Kidney (tissue), 14 donors: ENCODE results near the gene DCHS2. TPM values are rescaled to one million over a fixed set of nuclear protein-coding genes. Genes with fewer than 3 reads are reported as not detected.
A peak's percentile ranks its signal among the peaks of the same experiment; 100 is the strongest.

Experiments
- DNase-seq, 5 donors: peaks; one replicate each; pipeline ENCODE4 v3.0.0-alpha.2; 2013 to 2020
- FAIRE-seq: peaks from 2 replicates; lab custom pipeline; 2012; peaks lifted over from hg19 to GRCh38; lab: Jason Lieb, UNC
- H3K27ac ChIP-seq, 2 donors: one replicate each; pipeline ENCODE4 v1.7.0; 2013; ENCODE audit warnings: low read depth in 2 of 2, low read length in 2 of 2, inconsistent platforms in 1 of 2
- H3K27me3 ChIP-seq: one replicate; pipeline ENCODE4 v1.7.1; 2013; ENCODE audit warnings: low read length, inconsistent platforms; ENCODE audit not compliant: control insufficient read depth, insufficient read depth
- H3K36me3 ChIP-seq, 3 donors: one replicate each; pipeline versions ENCODE4 v1.7.0 to v1.7.1; 2013; ENCODE audit warnings: low read length in 3 of 3, control low read depth in 1 of 3, inconsistent platforms in 1 of 3; ENCODE audit not compliant: insufficient read depth in 3 of 3, control insufficient read depth in 2 of 3
- H3K4me1 ChIP-seq, 3 donors: one replicate each; pipeline versions ENCODE4 v1.7.0 to v1.7.1; 2013; ENCODE audit warnings: low read length in 3 of 3, inconsistent platforms in 1 of 3, low read depth in 1 of 3; ENCODE audit not compliant: control insufficient read depth in 2 of 3, insufficient read depth in 2 of 3
- H3K4me3 ChIP-seq, 3 donors: one replicate each; pipeline versions ENCODE4 v1.7.0 to v1.8.1; 2013; ENCODE audit warnings: low read length in 3 of 3, control low read depth in 1 of 3, inconsistent platforms in 1 of 3
- H3K9ac ChIP-seq, 3 donors: one replicate each; pipeline versions ENCODE4 v1.7.0 to v1.7.1; 2013; ENCODE audit warnings: low read length in 3 of 3, control low read depth in 1 of 3, inconsistent platforms in 1 of 3
- H3K9me3 ChIP-seq, 3 donors: one replicate each; pipeline versions ENCODE4 v1.7.0 to v1.7.1; 2013; ENCODE audit warnings: low read length in 3 of 3, control low read depth in 1 of 3, inconsistent platforms in 1 of 3; ENCODE audit not compliant: control insufficient read depth in 2 of 3, insufficient read depth in 1 of 3
- intact Hi-C: fragments of 100-400 bp; cut with DNase I; formaldehyde crosslinking; loops from one replicate; pipeline ENCODE4 v1.11.1; 2022
- polyA plus RNA-seq: library from polyadenylated mRNA; stranded (reverse); fragments of 350-450 nt; fragmentation: Illumina TruSeq; extraction: RNeasy Lipid Tissue Mini Kit (QIAGEN cat#74804); gene quantifications from one replicate; pipeline ENCODE4 v1.2.3, GENCODE V29; 2014; ENCODE audit warnings: low read depth, low replicate concordance; ENCODE audit not compliant: insufficient read depth
- total RNA-seq: library from RNA; stranded (reverse); fragmentation: NEBNext Ultra II Directional; extraction: Animal tissue kit (Norgen Biotek cat#: 25700); gene quantifications from one replicate; pipeline ENCODE4 v1.2.1, GENCODE V29; 2021
- TF ChIP-seq, protein P1 (sequence below): IDR thresholded peaks from 3 replicates; pipeline ENCODE4 v1.5.1; 2012; ENCODE audit warnings: mild to moderate bottlenecking, moderate library complexity, borderline replicate concordance; ENCODE audit not compliant: insufficient read depth; ENCODE audit errors: extremely low read depth
- donor health status: control.
- donor health status: control.
- donor health status: control.
- donor health status: control.
- donor health status: control.
- donor health status: DM: yes; HTN: yes; CAD: no.
- donor health status: Normal renal cell carcinoma (clear cell type).

The DCHS2 gene
- total and polyA plus RNA-seq, 2 donors from 2014 or later, result 0.47 TPM; not detected in 1

DNA sequence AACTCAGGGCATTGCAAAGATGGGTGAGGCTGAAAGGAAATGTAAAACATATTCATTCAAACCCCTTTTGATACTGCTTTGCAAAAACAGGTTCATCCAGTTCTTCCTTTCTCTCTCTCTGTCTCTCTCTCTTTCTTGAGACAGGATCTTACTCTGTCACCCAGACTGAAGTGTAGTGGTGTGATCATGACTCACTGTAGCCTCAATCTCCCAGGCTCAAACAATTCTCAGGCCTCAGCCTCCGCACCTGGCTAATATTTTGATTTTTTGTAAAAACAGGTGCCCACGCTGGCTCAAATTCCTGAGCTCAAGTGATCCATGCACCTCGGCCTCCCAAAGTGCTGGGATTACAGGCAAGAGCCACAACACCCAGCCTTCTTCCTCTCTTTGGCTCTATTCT lies 15.6 kb upstream of the DCHS2 start:
- Histone ChIP-seq H3K9me3 (no peaks in the 10 kb centered on the region), H3K27me3 (no peaks in the 10 kb centered on the region), H3K36me3 (no peaks in the 10 kb centered on the region), H3K4me3 (no peak overlapping the region), H3K4me1 (no peaks in the 10 kb centered on the region), H3K9ac (no peak overlapping the region), H3K27ac (no peak overlapping the region)
- DNase-seq (peak in 3 of 5 donors; percentile 29 to 61 (median 48)), FAIRE-seq (no peak)
- TF ChIP-seq, protein P1, sequence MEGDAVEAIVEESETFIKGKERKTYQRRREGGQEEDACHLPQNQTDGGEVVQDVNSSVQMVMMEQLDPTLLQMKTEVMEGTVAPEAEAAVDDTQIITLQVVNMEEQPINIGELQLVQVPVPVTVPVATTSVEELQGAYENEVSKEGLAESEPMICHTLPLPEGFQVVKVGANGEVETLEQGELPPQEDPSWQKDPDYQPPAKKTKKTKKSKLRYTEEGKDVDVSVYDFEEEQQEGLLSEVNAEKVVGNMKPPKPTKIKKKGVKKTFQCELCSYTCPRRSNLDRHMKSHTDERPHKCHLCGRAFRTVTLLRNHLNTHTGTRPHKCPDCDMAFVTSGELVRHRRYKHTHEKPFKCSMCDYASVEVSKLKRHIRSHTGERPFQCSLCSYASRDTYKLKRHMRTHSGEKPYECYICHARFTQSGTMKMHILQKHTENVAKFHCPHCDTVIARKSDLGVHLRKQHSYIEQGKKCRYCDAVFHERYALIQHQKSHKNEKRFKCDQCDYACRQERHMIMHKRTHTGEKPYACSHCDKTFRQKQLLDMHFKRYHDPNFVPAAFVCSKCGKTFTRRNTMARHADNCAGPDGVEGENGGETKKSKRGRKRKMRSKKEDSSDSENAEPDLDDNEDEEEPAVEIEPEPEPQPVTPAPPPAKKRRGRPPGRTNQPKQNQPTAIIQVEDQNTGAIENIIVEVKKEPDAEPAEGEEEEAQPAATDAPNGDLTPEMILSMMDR, result no peak
- intact Hi-C loops, result loop anchor here (5.0 kb wide), 1 partner anchor 110 kb away; no protein-coding TSS in a partner anchor

DNA sequence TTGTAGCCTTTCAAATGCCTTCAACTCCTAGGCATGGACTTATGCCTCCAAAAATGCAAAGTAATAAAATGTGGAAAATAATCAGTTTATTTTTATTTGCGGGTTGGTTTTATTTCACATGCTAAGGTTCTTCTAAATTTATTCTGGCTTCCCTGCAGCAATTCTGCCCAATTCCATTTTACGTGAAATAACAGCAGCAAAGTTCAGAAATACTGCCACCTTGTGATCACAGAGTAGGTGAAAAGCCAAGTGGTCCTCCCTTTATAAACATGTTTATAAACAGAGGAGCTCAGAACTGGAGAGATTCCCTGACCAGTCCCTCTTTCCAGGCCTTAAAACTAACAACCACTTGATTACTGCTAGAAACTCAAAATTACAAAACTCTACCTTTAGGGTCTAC lies 14.7 kb upstream of the DCHS2 start:
- intact Hi-C loops, result loop anchor here (5.0 kb wide), 1 partner anchor 109 kb away; no protein-coding TSS in a partner anchor
- DNase-seq (peak in 3 of 5 donors; percentile 27 to 86 (median 81)), FAIRE-seq (peak; percentile 63)

DNA sequence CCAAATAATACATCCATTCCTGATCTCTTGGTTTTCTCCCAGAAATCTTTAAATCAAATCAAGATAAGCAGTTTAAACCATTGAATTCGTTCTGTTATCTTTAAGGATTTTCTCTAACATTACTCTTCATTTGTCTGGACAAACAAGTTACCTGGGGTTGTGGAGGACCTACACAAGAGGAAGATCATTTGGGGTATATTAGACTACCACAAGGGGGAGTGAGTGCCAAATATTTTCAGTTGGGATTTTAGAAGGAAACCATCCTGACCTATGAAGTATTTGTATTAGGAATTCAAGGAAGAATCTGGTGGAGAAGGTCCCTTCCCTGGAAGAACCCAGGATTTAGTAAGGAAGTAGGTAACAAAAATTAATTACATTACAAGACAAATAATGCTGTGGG lies 12.0 kb upstream of the DCHS2 start:
- no peak overlapping the region for H3K9ac ChIP-seq
- no peak for DNase-seq
- H3K9me3 ChIP-seq, result no peaks in the 10 kb centered on the region
- H3K4me3 ChIP-seq, result no peak overlapping the region
- intact Hi-C loops, result no loop called here
- H3K27ac ChIP-seq, result no peak overlapping the region
- H3K27me3 ChIP-seq, result no peaks in the 10 kb centered on the region
- FAIRE-seq, result no peak
- H3K36me3 ChIP-seq, result no peaks in the 10 kb centered on the region
- TF ChIP-seq, protein P1, result peak; percentile 8
- no peaks in the 10 kb centered on the region for H3K4me1 ChIP-seq

More for the DNA sequence above, 14.7 kb upstream of the DCHS2 start:
- TF ChIP-seq, protein P1, result peak; percentile 50
- Histone ChIP-seq H3K4me3 (no peak overlapping the region), H3K27me3 (no peaks in the 10 kb centered on the region), H3K36me3 (no peaks in the 10 kb centered on the region), H3K9me3 (no peaks in the 10 kb centered on the region), H3K9ac (no peak overlapping the region), H3K4me1 (no peaks in the 10 kb centered on the region), H3K27ac (no peak overlapping the region)

DNA sequence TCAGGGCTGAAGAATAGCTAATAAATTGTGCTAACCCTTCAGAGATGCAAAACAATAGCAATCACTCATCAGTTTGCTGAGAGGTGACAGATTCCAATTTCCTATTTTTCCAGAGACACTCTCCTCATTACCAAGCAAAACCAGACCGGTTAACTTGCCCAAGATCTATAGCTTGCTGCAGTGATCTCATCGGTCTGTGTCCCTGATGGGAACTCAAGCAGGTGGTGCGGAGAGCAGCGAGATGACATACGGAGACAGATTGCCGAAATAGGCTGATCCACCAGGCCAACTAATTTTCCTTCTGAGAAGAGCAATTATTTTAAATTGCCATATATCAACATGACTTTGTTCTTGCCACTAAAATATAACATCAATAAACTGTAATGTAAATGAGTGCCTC lies 10.5 kb upstream of the DCHS2 start:
- TF ChIP-seq, protein P1, result no peak

More for the DNA sequence above, 10.5 kb upstream of the DCHS2 start:
- Histone ChIP-seq H3K4me3 (no peak overlapping the region), H3K27ac (no peak overlapping the region), H3K36me3 (no peaks in the 10 kb centered on the region), H3K9me3 (no peaks in the 10 kb centered on the region), H3K9ac (no peak overlapping the region), H3K4me1 (no peaks in the 10 kb centered on the region), H3K27me3 (no peaks in the 10 kb centered on the region)
- FAIRE-seq (no peak), DNase-seq (no peak)
- intact Hi-C loops, result no loop called here
